Astrocyte of the cerebellum (primary cell): ENCODE data around the gene IDUA.

ENCODE experiments used
- DNase-seq: peaks from one replicate; pipeline ENCODE4 v3.0.0-alpha.2; 2011; ENCODE audit warnings: low read depth
- H3K4me3 ChIP-seq: 2 replicates; pipeline ENCODE4 v1.5.1; 2011; ENCODE audit warnings: mild to moderate bottlenecking, low read depth, low read length, moderate library complexity
- CTCF ChIP-seq: IDR thresholded peaks from 2 replicates; pipeline ENCODE4 v1.5.1; 2012; ENCODE audit warnings: low read length, low read depth, moderate library complexity, mild to moderate bottlenecking; ENCODE audit errors: missing control alignments
- in situ Hi-C: cut with HindIII; loops from 2 replicates; pipeline ENCODE4 v1.10.0; 2017; ENCODE audit warnings: low sequenced_read_pairs

IDUA gene

GRCh38 chr4:1041147-1041935, 54.5 kb downstream of the IDUA start:
- peak; percentile 80 for DNase-seq
- H3K4me3 ChIP-seq: no peak overlapping the region
- in situ Hi-C loops: no loop called here
- TF ChIP-seq CTCF: no peak

- H3K4me3 ChIP-seq: no peak overlapping the region
- no peak for TF ChIP-seq CTCF
- no peak for DNase-seq
- in situ Hi-C loops: no loop called here
These were observed 55.1 kb downstream of the IDUA start for GRCh38 chr4:1041936-1042330.

- no peak for DNase-seq
- in situ Hi-C loops: no loop called here
- TF ChIP-seq CTCF: no peak
- no peak overlapping the region for H3K4me3 ChIP-seq
These were observed 55.7 kb downstream of the IDUA start for GRCh38 chr4:1042352-1043055.

GRCh38 chr4:1043162-1043561, 56.3 kb downstream of the IDUA start:
- in situ Hi-C loops: no loop called here
- H3K4me3 ChIP-seq: no peak overlapping the region
- DNase-seq: no peak
- no peak for TF ChIP-seq CTCF

GRCh38 chr4:1043651-1044468, 57.0 kb downstream of the IDUA start:
- TF ChIP-seq CTCF: no peak
- no peak overlapping the region for H3K4me3 ChIP-seq
- in situ Hi-C loops: no loop called here
- DNase-seq: peak; percentile 98

GRCh38 chr4:1044469-1045192, 57.8 kb downstream of the IDUA start:
- H3K4me3 ChIP-seq: no peak overlapping the region
- DNase-seq: no peak
- in situ Hi-C loops: no loop called here
- TF ChIP-seq CTCF: no peak
